Common myeloid progenitor, CD34-positive (primary cell): ENCODE measurements around the gene LPP.

Source experiments
- CTCF ChIA-PET: fragments of 350-600 bp; sonication (Branson Sonifier 250); formaldehyde crosslinking; loops from one replicate; lab custom pipeline; 2021; ENCODE audit warnings: antibody characterized with exemption; lab: Charles Lee
- POLR2A ChIA-PET: fragments of 350-600 bp; sonication (Branson Sonifier 250); formaldehyde crosslinking; loops from one replicate; lab custom pipeline; 2021; ENCODE audit warnings: antibody characterized with exemption; lab: Charles Lee
- DNase-seq, 3 donors: peaks; one replicate each; pipeline versions ENCODE4 v3.0.0 to v3.0.0-alpha.2; 2013
- H3K27ac ChIP-seq, 2 experiments: 1 replicate in 1 of 2; 2 replicates in 1 of 2; pipeline ENCODE4 v1.7.0; 2013; ENCODE audit warnings: inconsistent platforms in 2 of 2, low read length in 2 of 2, mild to moderate bottlenecking in 2 of 2, low read depth in 1 of 2, moderate library complexity in 1 of 2; ENCODE audit not compliant: severe bottlenecking in 2 of 2, insufficient read depth in 1 of 2, poor library complexity in 1 of 2
- H3K27me3 ChIP-seq, 5 experiments: replicated peaks in 2 of 5; 1 replicate in 3 of 5; 2 replicates in 2 of 5; pipeline versions ENCODE4 v1.6.1 to v1.7.0; 2013; ENCODE audit warnings: low read length in 4 of 5, mild to moderate bottlenecking in 2 of 5, moderate library complexity in 2 of 5, inconsistent platforms in 1 of 5; ENCODE audit not compliant: insufficient read depth in 5 of 5, control insufficient read depth in 4 of 5
- H3K36me3 ChIP-seq, 4 experiments: 1 replicate in 2 of 4; 2 replicates in 2 of 4; pipeline versions ENCODE4 v1.6.1 to v1.7.0; 2013; ENCODE audit warnings: low read length in 3 of 4, control low read depth in 1 of 4, mild to moderate bottlenecking in 1 of 4; ENCODE audit not compliant: control insufficient read depth in 4 of 4, insufficient read depth in 4 of 4
- H3K4me1 ChIP-seq, 4 experiments: 1 replicate in 3 of 4; 2 replicates in 1 of 4; pipeline versions ENCODE4 v1.6.1 to v1.7.1; 2013; ENCODE audit warnings: low read length in 3 of 4, mild to moderate bottlenecking in 3 of 4, control low read depth in 1 of 4, inconsistent platforms in 1 of 4, moderate library complexity in 1 of 4; ENCODE audit not compliant: control insufficient read depth in 4 of 4, insufficient read depth in 4 of 4; ENCODE audit errors: control extremely low read depth in 1 of 4
- H3K4me3 ChIP-seq, 7 experiments: 1 replicate in 4 of 7; 2 replicates in 3 of 7; pipeline versions ENCODE4 v1.5.1 to v1.7.0; 2013; ENCODE audit warnings: mild to moderate bottlenecking in 7 of 7, low read length in 6 of 7, moderate library complexity in 6 of 7, inconsistent platforms in 2 of 7, low read depth in 2 of 7, control low read depth in 1 of 7; ENCODE audit not compliant: insufficient read depth in 4 of 7, control insufficient read depth in 1 of 7; ENCODE audit errors: extremely low read depth in 1 of 7
- H3K9me3 ChIP-seq, 5 experiments: 1 replicate in 4 of 5; 2 replicates in 1 of 5; pipeline versions ENCODE4 v1.6.1 to v1.7.1; 2013; ENCODE audit warnings: low read length in 4 of 5, mild to moderate bottlenecking in 2 of 5, inconsistent platforms in 1 of 5, low read depth in 1 of 5, moderate library complexity in 1 of 5; ENCODE audit not compliant: control insufficient read depth in 4 of 5, insufficient read depth in 2 of 5; ENCODE audit errors: control extremely low read depth in 1 of 5
- WGBS: methylation state at CpG from one replicate; pipeline ENCODE4 v1.1.5; 2013; ENCODE audit not compliant: insufficient coverage; 5-methylcytosine and 5-hydroxymethylcytosine counted together

The LPP gene

DNA sequence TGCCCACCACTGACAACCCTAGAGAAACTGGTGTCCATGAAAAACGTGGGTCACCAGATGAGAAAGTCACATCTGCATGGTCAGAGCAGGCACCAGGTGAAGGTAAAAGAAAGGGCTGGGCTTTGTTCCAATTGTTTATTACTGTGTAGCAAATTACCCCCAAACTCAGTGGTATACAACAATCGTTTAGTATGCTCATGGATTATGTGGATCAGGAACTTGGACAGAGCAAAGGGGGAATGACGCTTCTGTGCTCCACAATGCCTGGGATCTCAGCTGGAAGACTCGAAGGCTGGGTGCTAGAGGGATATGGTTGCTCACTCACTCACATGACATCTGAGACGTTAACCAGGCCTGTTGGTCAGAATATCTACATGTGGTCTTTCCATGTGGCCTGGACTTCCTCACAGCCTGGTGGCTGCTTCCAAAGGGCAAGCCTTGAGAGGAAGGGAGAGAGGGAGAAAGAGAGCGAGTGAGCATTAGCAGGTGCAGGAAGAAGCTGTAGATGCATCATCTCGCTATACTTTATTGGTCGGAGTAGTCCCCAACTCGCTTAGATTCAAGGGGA, 44.9 kb downstream of the LPP start:
- Histone ChIP-seq H3K4me3 (no peak overlapping the region), H3K36me3 (peaks cover 0 to 5% (median 0%) of the 10 kb centered on the region in 4 experiments), H3K4me1 (peaks cover 0 to 6% (median 0%) of the 10 kb centered on the region in 4 experiments), H3K27me3 (no peaks in the 10 kb centered on the region), H3K27ac (no peak overlapping the region), H3K9me3 (no peaks in the 10 kb centered on the region)
- DNase-seq: no peak
- WGBS: 99% methylated on average over 8 of the region's 9 CpGs
- ChIA-PET POLR2A (no interaction called here), CTCF (no interaction called here)

DNA sequence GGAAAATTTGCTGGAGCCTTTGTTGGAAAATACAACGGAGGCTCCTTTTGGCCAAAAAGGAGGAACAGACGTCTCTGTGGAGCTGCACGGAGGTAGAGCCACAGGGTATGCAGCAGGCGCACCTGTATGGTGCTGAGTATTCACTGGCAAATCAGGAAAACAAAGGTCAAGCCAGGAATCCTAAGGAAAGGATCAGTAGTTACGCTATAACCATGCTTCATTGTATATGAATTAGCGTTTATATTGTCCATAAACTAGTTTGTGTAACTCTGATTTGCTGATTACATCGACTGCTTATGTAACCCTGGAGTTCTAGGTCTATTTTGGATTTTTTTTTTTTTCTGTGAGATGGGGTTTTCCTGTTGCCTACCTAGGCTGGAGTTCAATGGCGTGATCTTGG, 45.4 kb downstream of the LPP start:
- no peak for DNase-seq
- no peak overlapping the region for H3K27ac ChIP-seq
- ChIA-PET CTCF (no interaction called here), POLR2A (no interaction called here)
- H3K9me3 ChIP-seq: no peaks in the 10 kb centered on the region
- WGBS: 100% methylated on average over 6 of the region's 8 CpGs
- no peak overlapping the region for H3K4me3 ChIP-seq
- H3K27me3 ChIP-seq: no peaks in the 10 kb centered on the region
- peaks cover 0 to 5% (median 0%) of the 10 kb centered on the region in 4 experiments for H3K36me3 ChIP-seq
- H3K4me1 ChIP-seq: peaks cover 0 to 6% (median 0%) of the 10 kb centered on the region in 4 experiments

DNA sequence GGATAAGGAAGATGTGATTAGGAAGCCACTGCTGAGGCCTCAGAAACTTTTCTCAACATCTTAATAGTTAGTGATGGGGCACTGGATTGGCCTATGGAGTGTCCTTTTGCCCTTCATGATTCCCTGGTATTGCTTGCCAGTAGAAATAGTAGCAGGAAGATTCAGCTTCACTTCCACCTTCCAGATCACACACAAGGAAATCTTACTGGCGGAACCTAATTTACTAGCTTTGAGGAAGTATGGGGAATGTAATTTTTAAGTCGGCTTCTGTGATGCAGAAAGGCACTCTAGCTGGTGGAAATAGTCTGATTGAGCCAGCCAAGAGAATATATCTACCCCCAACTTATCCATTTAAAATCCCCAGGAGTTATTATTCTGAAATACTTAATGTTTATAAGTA, 46.5 kb downstream of the LPP start:
- peaks cover 0 to 5% (median 0%) of the 10 kb centered on the region in 4 experiments for H3K36me3 ChIP-seq
- no peak for DNase-seq
- H3K9me3 ChIP-seq: no peaks in the 10 kb centered on the region
- H3K27ac ChIP-seq: no peak overlapping the region
- H3K27me3 ChIP-seq: no peaks in the 10 kb centered on the region
- POLR2A ChIA-PET: no interaction called here
- CTCF ChIA-PET: no interaction called here
- H3K4me3 ChIP-seq: no peak overlapping the region
- no CpG with 5 or more reads among the region's 2 CpGs for WGBS
- H3K4me1 ChIP-seq: peaks cover 0 to 6% (median 0%) of the 10 kb centered on the region in 4 experiments

DNA sequence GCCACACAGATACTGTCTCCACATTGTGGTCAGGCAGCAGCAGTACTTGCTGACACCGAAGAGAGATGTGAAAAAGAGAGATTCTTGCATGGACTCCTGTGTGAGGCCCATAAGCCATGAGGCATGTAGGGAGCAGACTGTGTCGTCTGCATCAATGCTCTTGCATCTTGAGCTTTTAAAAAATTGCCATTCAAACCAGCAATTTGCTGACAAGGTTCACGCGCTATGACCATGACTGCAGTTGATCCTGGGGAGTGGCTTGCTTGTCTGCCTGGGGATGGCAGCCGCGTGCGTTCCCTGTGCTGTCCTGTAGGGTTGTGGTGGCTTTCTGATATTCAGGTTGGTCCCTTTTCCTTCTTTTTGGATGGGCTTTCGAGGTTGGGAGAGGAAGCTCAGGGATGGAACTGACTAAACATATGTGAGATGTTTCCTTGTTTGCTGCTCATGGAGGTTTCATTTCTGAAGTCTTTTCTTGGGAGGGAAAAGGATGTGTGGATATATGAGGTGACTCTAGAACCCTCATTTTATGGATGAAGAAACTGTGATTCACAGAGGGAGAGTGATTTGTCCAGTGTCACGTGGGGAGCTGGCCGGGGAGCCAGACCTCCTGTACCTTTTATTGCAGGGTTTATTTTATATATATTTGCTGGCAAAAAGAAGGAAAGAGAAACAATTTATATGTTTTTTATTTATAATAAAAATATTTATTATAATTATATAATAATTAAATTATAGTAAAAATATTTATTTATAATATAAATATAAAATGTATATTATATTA, 48.6 kb downstream of the LPP start:
- DNase-seq: peak in 2 of 3 donors; percentile 46 to 55
- H3K27me3 ChIP-seq: no peaks in the 10 kb centered on the region
- no peaks in the 10 kb centered on the region for H3K9me3 ChIP-seq
- ChIA-PET POLR2A (no interaction called here), CTCF (no interaction called here)
- no peak overlapping the region for H3K27ac ChIP-seq
- 100% methylated on average over 4 of the region's 10 CpGs for whole genome bisulfite sequencing
- no peaks in the 10 kb centered on the region for H3K4me1 ChIP-seq
- H3K36me3 ChIP-seq: peaks cover 0 to 5% (median 0%) of the 10 kb centered on the region in 4 experiments
- no peak overlapping the region for H3K4me3 ChIP-seq

DNA sequence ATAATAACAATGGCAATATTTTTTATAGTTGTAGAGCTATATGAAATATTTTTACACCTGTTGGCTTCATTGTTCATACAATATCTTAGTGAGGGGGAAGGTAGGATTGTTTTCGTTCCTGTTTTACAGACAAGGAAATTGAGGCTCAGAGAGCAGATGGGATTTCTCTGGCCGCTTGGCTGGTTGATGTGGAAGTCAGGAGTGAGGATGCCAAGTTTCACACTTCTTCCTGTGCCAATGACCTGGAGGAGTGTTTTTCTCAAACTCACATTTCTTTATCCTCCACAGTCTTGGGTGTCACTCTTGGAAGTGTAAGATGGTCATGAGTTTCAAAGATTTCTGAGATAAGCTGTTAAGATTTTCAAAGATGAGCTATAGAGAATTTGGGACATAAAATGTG, 50.6 kb downstream of the LPP start:
- Histone ChIP-seq H3K36me3 (peaks cover 0 to 2% (median 0%) of the 10 kb centered on the region in 4 experiments), H3K27ac (no peak overlapping the region), H3K4me3 (no peak overlapping the region), H3K27me3 (no peaks in the 10 kb centered on the region), H3K4me1 (no peaks in the 10 kb centered on the region), H3K9me3 (no peaks in the 10 kb centered on the region)
- no peak for DNase-seq
- WGBS: 100% methylated on average over 2 of the region's 2 CpGs
- POLR2A ChIA-PET: no interaction called here
- CTCF ChIA-PET: interaction anchor here (1.2 kb wide), 1 partner anchor 10 kb away, joined by 4 read pairs; no protein-coding TSS in a partner anchor

DNA sequence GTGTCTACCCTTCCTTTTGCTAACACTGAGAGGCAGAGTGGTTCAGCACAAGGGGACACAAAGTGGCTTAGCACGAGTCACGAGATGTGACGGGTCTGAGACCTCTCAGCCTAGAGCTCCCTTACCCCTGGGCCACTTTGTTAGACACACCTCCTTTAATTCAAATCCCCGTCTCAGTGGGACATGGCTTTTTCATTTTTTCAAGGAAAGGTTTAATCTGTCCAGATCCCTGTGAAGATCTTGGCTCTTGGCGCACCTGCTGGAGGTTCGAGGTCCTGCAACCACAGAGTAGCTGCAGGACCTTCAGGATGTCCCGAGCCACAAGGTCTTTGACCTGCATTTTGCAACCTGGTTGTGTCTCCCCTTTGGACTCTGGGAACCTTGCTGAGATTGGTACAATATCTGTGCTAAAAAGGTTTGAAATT, 52.0 kb downstream of the LPP start:
- 94% methylated on average over 3 of the region's 7 CpGs for WGBS
- H3K27ac ChIP-seq: no peak overlapping the region
- POLR2A ChIA-PET: no interaction called here
- no peaks in the 10 kb centered on the region for H3K9me3 ChIP-seq
- H3K4me1 ChIP-seq: no peaks in the 10 kb centered on the region
- no peak for DNase-seq
- CTCF ChIA-PET: interaction anchor here (1.0 kb wide), 2 partner anchors 12 to 466 kb away, joined by 3 to 4 read pairs; no protein-coding TSS in a partner anchor
- peaks cover 0 to 2% (median 0%) of the 10 kb centered on the region in 4 experiments for H3K36me3 ChIP-seq
- H3K4me3 ChIP-seq: no peak overlapping the region
- H3K27me3 ChIP-seq: no peaks in the 10 kb centered on the region

DNA sequence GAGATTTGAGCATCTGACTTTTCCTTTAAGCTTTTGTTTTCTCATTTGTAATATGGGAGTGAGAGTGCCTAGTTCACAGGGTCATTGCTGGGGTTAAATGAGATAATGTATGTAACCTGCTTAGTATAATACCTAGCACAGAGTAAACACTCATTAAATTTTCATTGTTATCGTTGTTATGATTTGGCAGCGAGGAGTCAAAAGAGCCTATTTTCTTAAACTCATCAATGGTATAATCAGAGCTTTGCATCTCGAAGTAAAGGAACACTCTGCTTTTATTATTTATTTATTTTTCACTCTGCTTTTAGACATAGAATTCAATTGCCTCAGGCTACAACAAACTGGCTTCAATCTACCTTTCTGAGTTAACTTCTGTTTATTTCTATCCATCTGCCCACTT, 52.8 kb downstream of the LPP start:
- no peaks in the 10 kb centered on the region for H3K27me3 ChIP-seq
- no peak overlapping the region for H3K27ac ChIP-seq
- no peaks in the 10 kb centered on the region for H3K9me3 ChIP-seq
- H3K4me3 ChIP-seq: no peak overlapping the region
- CTCF ChIA-PET: interaction anchor here (0.8 to 1.0 kb wide), 2 partner anchors 229 to 467 kb away, joined by 3 read pairs; no protein-coding TSS in a partner anchor
- H3K36me3 ChIP-seq: peaks cover 0 to 2% (median 0%) of the 10 kb centered on the region in 4 experiments
- WGBS: 100% methylated on average over 3 of the region's 3 CpGs
- DNase-seq: no peak
- POLR2A ChIA-PET: no interaction called here
- no peaks in the 10 kb centered on the region for H3K4me1 ChIP-seq
